ENCODE measurements around the gene RIPK3. TPM values are rescaled to one million over a fixed set of nuclear protein-coding genes. Genes with fewer than 3 reads are reported as not detected.

RIPK3 gene
- total RNA-seq, 1 donor from 2014 or later, result 3.5 TPM

- ATAC-seq (no peak), DNase-seq (no peak)
- intact Hi-C loops (cut with micrococcal nuclease), result loop anchor here (5.0 kb wide), 1 partner anchor 44 kb away; no protein-coding TSS in a partner anchor
Observed at GRCh38 chr14:24291446-24292117, 48.2 kb downstream of the RIPK3 start.

- no peak for ATAC-seq
- intact Hi-C loops (cut with micrococcal nuclease), result loop anchor here (5.0 kb wide), 1 partner anchor 43 kb away; no protein-coding TSS in a partner anchor
- no peak for DNase-seq
Observed at GRCh38 chr14:24290746-24291145, 49.0 kb downstream of the RIPK3 start.

GRCh38 chr14:24289649-24290280 lies 50.0 kb downstream of the RIPK3 start:
- intact Hi-C loops (cut with micrococcal nuclease), result loop anchor here (5.0 kb wide), 1 partner anchor 42 kb away; no protein-coding TSS in a partner anchor
- no peak for DNase-seq
- no peak for ATAC-seq

- no peak for DNase-seq
- intact Hi-C loops (cut with micrococcal nuclease), result no loop called here
- no peak for ATAC-seq
Observed at GRCh38 chr14:24286996-24287395, 52.8 kb downstream of the RIPK3 start.

Other genes starting within 250 kb of the RIPK3 start
- gene PCK2, start 245.7 kb downstream of the RIPK3 start, total RNA-seq, result 3.0 TPM
- 85.8 TPM for gene DCAF11, start 225.2 kb downstream of the RIPK3 start, total RNA-seq
- 0.77 TPM for gene NRL, start 225.0 kb downstream of the RIPK3 start, total RNA-seq
- 140 TPM for gene FITM1, start 209.3 kb downstream of the RIPK3 start, total RNA-seq
- gene PSME1, start 203.8 kb downstream of the RIPK3 start, total RNA-seq, result 137 TPM
- 16.4 TPM for gene EMC9, start 198.4 kb downstream of the RIPK3 start, total RNA-seq
- 92.6 TPM for gene PSME2, start 193.4 kb downstream of the RIPK3 start, total RNA-seq
- 42.8 TPM for gene RNF31, start 192.5 kb downstream of the RIPK3 start, total RNA-seq
- 27.6 TPM for gene IRF9, start 178.7 kb downstream of the RIPK3 start, total RNA-seq
- 3.2 TPM for gene REC8, start 167.9 kb downstream of the RIPK3 start, total RNA-seq
- 14.9 TPM for gene IPO4, start 151.2 kb downstream of the RIPK3 start, total RNA-seq
- gene TM9SF1, start 144.6 kb downstream of the RIPK3 start, total RNA-seq, result 19.2 TPM
- gene TSSK4, start 134.3 kb downstream of the RIPK3 start, total RNA-seq, result 0.25 TPM
- gene CHMP4A, start 126.5 kb downstream of the RIPK3 start, total RNA-seq, result 30.1 TPM
- 15.4 TPM for gene MDP1, start 123.9 kb downstream of the RIPK3 start, total RNA-seq
- 225 TPM for gene NEDD8, start 107.6 kb downstream of the RIPK3 start, total RNA-seq
- gene GMPR2, start 107.1 kb downstream of the RIPK3 start, total RNA-seq, result 29.0 TPM
- gene TINF2, start 97.4 kb downstream of the RIPK3 start, total RNA-seq, result 34.5 TPM
- 2.7 TPM for gene TGM1, start 76.8 kb downstream of the RIPK3 start, total RNA-seq
- gene RABGGTA, start 68.4 kb downstream of the RIPK3 start, total RNA-seq, result 19.4 TPM
- 5.9 TPM for gene DHRS1, start 40.2 kb downstream of the RIPK3 start, total RNA-seq
- 25.5 TPM for gene NOP9, start 40.1 kb downstream of the RIPK3 start, total RNA-seq
- 3.9 TPM for gene CIDEB, start 32.0 kb downstream of the RIPK3 start, total RNA-seq
- gene LTB4R2, start 29.9 kb downstream of the RIPK3 start, total RNA-seq, result 1.5 TPM
- 1.6 TPM for gene LTB4R, start 28.5 kb downstream of the RIPK3 start, total RNA-seq
- 26.5 TPM for gene ADCY4, start 4.9 kb downstream of the RIPK3 start, total RNA-seq
- 21.7 TPM for gene NFATC4, start 28.2 kb upstream of the RIPK3 start, total RNA-seq
- 7.3 TPM for gene NYNRIN, start 59.0 kb upstream of the RIPK3 start, total RNA-seq
- gene CBLN3, start 89.7 kb upstream of the RIPK3 start, total RNA-seq, result 2.3 TPM
- 25.1 TPM for gene KHNYN, start 90.0 kb upstream of the RIPK3 start, total RNA-seq
- gene SDR39U1, start 102.8 kb upstream of the RIPK3 start, total RNA-seq, result 86.8 TPM
- 0.47 TPM for gene CMA1, start 168.3 kb upstream of the RIPK3 start, total RNA-seq
- 1.4 TPM for gene CTSG, start 236.3 kb upstream of the RIPK3 start, total RNA-seq